ENCODE measurements around the gene DNASE1L3.
"Not testable (repeated sequence)": the region's sequence is repeated elsewhere in the genome, so short reads cannot be mapped to it uniquely, and the experiment has no call there.

Gene DNASE1L3

GRCh38 chr3:58234516-58234931 lies 23.8 kb upstream of the DNASE1L3 start:
- DNase-seq: no peak

- DNase-seq: no peak
Observed at GRCh38 chr3:58231666-58232065, 20.9 kb upstream of the DNASE1L3 start.

- DNase-seq: no peak
Observed at GRCh38 chr3:58230876-58231552, 20.2 kb upstream of the DNASE1L3 start.

GRCh38 chr3:58227933-58228332 lies 17.2 kb upstream of the DNASE1L3 start:
- not testable (repeated sequence) for DNase-seq

- DNase-seq: no peak
Observed at GRCh38 chr3:58223855-58224254, 13.1 kb upstream of the DNASE1L3 start.

GRCh38 chr3:58222161-58222724 lies 11.5 kb upstream of the DNASE1L3 start:
- DNase-seq: no peak

GRCh38 chr3:58218904-58219303 lies 8.1 kb upstream of the DNASE1L3 start:
- no peak for DNase-seq

GRCh38 chr3:58217209-58217811 lies 6.5 kb upstream of the DNASE1L3 start:
- peak; percentile 67 for DNase-seq

- no peak for DNase-seq
Observed at GRCh38 chr3:58216496-58217195, 5.9 kb upstream of the DNASE1L3 start.

GRCh38 chr3:58215317-58216025 lies 4.7 kb upstream of the DNASE1L3 start:
- DNase-seq: no peak

GRCh38 chr3:58214484-58215316 lies 3.9 kb upstream of the DNASE1L3 start:
- DNase-seq: no peak

GRCh38 chr3:58209933-58210332 lies 839 bp downstream of the DNASE1L3 start:
- DNase-seq: no peak

GRCh38 chr3:58207954-58208353 lies 2.8 kb downstream of the DNASE1L3 start:
- DNase-seq: no peak

GRCh38 chr3:58206406-58207011 lies 4.3 kb downstream of the DNASE1L3 start:
- DNase-seq: no peak

GRCh38 chr3:58205981-58206380 lies 4.8 kb downstream of the DNASE1L3 start:
- no peak for DNase-seq

GRCh38 chr3:58204720-58205119 lies 6.1 kb downstream of the DNASE1L3 start:
- no peak for DNase-seq

GRCh38 chr3:58203541-58203940 lies 7.2 kb downstream of the DNASE1L3 start:
- DNase-seq: no peak

- DNase-seq: no peak
Observed at GRCh38 chr3:58202917-58203360, 7.8 kb downstream of the DNASE1L3 start.

- DNase-seq: not testable (repeated sequence)
Observed at GRCh38 chr3:58201451-58201850, 9.3 kb downstream of the DNASE1L3 start.

- DNase-seq: no peak
Observed at GRCh38 chr3:58200846-58201355, 9.9 kb downstream of the DNASE1L3 start.

- no peak for DNase-seq
Observed at GRCh38 chr3:58200121-58200709, 10.6 kb downstream of the DNASE1L3 start.

Data from CD4-positive, alpha-beta T cell treated with Interleukin-21 for 1 hour (primary cell).